Body of pancreas (tissue), 4 donors: Measurements from ENCODE around the gene ATG7.

Experiments
- CTCF ChIP-seq, 7 experiments: fragments of 450-650 bp in 4 of 7; fragments of 200-600 bp in 3 of 7; sonication (generic) in 3 of 7; IDR thresholded peaks; one replicate each; pipeline ENCODE4 v1.5.1; 2016 to 2019; ENCODE audit warnings: antibody characterized with exemption in 7 of 7
- POLR2A ChIP-seq, 3 donors: fragments of 450-650 bp; IDR thresholded peaks; one replicate each; pipeline ENCODE4 v1.6.1; 2016; ENCODE audit warnings: antibody characterized with exemption in 3 of 3, mild to moderate bottlenecking in 2 of 3

GRCh38 chr3:11600501-11601282 is 328.5 kb downstream of the ATG7 start:
- TF ChIP-seq CTCF (IDR thresholded peaks at IDR 0.05) (no peak), POLR2A (IDR thresholded peaks at IDR 0.05) (peak in 1 of 3 donors; percentile 19)
